HG03558 (cell line): Measurements from ENCODE around the gene CHMP1B.
A peak's percentile ranks its signal among the peaks of the same experiment; 100 is the strongest.

Experiments used
- ATAC-seq: cut with Tn5 transposase; IDR thresholded peaks from one replicate; pipeline ENCODE4 v1.9.1; 2021; ENCODE audit warnings: moderate number of reproducible peaks; ENCODE audit not compliant: unreplicated experiment; ENCODE audit errors: extremely low read depth

Gene CHMP1B

GRCh38 chr18:11851146-11851805 is at the start of gene CHMP1B:
TSS of gene CHMP1B (plus strand) at chr18:11851413. CDS start at chr18:11851512, 99 bp downstream.
- ATAC-seq, result peak; percentile 52

GRCh38 chr18:11801573-11801972 is 49.6 kb upstream of the CHMP1B start:
- no peak for ATAC-seq

GRCh38 chr18:11802158-11802557 is 49.1 kb upstream of the CHMP1B start:
- ATAC-seq, result no peak

- no peak for ATAC-seq
Measured at GRCh38 chr18:11802586-11802985, 48.6 kb upstream of the CHMP1B start.

GRCh38 chr18:11807233-11807632 is 44.0 kb upstream of the CHMP1B start:
- ATAC-seq, result no peak

- ATAC-seq, result no peak
Measured at GRCh38 chr18:11808001-11808855, 43.0 kb upstream of the CHMP1B start.

- no peak for ATAC-seq
Measured at GRCh38 chr18:11809895-11810294, 41.3 kb upstream of the CHMP1B start.

GRCh38 chr18:11810379-11810778 is 40.8 kb upstream of the CHMP1B start:
- no peak for ATAC-seq

GRCh38 chr18:11811009-11811408 is 40.2 kb upstream of the CHMP1B start:
- ATAC-seq, result no peak

- ATAC-seq, result no peak
Measured at GRCh38 chr18:11817229-11817628, 34.0 kb upstream of the CHMP1B start.

GRCh38 chr18:11818486-11819203 is 32.6 kb upstream of the CHMP1B start:
- ATAC-seq, result no peak

GRCh38 chr18:11819938-11820337 is 31.3 kb upstream of the CHMP1B start:
- no peak for ATAC-seq

- no peak for ATAC-seq
Measured at GRCh38 chr18:11820697-11821096, 30.5 kb upstream of the CHMP1B start.

GRCh38 chr18:11821208-11821607 is 30.0 kb upstream of the CHMP1B start:
- no peak for ATAC-seq

GRCh38 chr18:11821643-11822237 is 29.5 kb upstream of the CHMP1B start:
- no peak for ATAC-seq

GRCh38 chr18:11823545-11823944 is 27.7 kb upstream of the CHMP1B start:
- ATAC-seq, result no peak

GRCh38 chr18:11826836-11827235 is 24.4 kb upstream of the CHMP1B start:
- ATAC-seq, result no peak

- ATAC-seq, result no peak
Measured at GRCh38 chr18:11828786-11829432, 22.3 kb upstream of the CHMP1B start.

- no peak for ATAC-seq
Measured at GRCh38 chr18:11830585-11830984, 20.6 kb upstream of the CHMP1B start.

GRCh38 chr18:11831921-11832320 is 19.3 kb upstream of the CHMP1B start:
- ATAC-seq, result no peak
